ENCODE measurements around the gene MTAP. TPM values are rescaled to one million over a fixed set of nuclear protein-coding genes. Genes with fewer than 3 reads are reported as not detected.

MTAP gene
- total and polyA plus RNA-seq, 2 experiments from 2014 or later: 21.5 to 23.0 TPM

DNA sequence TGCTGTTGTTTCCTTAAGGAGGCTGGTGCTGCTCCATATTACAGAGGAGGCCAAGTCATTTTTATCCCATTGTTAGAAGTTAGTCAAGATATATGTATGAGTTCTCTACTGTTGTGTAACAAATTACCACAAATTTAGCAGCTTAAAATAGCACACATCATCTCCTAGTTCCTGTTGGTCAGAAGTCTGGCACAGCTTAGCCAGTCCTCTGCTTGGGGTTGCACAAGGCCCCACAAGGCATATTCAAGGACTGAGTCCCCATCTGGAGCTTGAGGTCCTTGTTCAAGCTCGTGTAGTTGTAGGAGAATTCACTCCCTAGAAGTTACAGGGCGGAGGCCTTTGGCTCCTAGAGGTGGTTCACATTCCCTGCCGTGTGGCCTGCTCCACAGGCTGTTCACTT is 14.7 kb downstream of the MTAP start:
- H3K27ac ChIP-seq: no peak overlapping the region
- no peaks in the 10 kb centered on the region for H3K9me3 ChIP-seq (ENCODE audit: low read depth)
- TF ChIP-seq, protein P1, sequence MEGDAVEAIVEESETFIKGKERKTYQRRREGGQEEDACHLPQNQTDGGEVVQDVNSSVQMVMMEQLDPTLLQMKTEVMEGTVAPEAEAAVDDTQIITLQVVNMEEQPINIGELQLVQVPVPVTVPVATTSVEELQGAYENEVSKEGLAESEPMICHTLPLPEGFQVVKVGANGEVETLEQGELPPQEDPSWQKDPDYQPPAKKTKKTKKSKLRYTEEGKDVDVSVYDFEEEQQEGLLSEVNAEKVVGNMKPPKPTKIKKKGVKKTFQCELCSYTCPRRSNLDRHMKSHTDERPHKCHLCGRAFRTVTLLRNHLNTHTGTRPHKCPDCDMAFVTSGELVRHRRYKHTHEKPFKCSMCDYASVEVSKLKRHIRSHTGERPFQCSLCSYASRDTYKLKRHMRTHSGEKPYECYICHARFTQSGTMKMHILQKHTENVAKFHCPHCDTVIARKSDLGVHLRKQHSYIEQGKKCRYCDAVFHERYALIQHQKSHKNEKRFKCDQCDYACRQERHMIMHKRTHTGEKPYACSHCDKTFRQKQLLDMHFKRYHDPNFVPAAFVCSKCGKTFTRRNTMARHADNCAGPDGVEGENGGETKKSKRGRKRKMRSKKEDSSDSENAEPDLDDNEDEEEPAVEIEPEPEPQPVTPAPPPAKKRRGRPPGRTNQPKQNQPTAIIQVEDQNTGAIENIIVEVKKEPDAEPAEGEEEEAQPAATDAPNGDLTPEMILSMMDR (IDR thresholded peaks at IDR 0.05; ENCODE audit: low read depth, low read length): no peak
- peaks cover 18% of the 10 kb centered on the region for H3K36me3 ChIP-seq
- no peak overlapping the region for H3K4me3 ChIP-seq
- peak in 1 of 2 donors; percentile 93 for DNase-seq (ENCODE audit: low read depth in 1 of 2, low spot score in 1 of 2)
- no peaks in the 10 kb centered on the region for H3K4me1 ChIP-seq (ENCODE audit: low read depth)
- H3K27me3 ChIP-seq: no peaks in the 10 kb centered on the region

DNA sequence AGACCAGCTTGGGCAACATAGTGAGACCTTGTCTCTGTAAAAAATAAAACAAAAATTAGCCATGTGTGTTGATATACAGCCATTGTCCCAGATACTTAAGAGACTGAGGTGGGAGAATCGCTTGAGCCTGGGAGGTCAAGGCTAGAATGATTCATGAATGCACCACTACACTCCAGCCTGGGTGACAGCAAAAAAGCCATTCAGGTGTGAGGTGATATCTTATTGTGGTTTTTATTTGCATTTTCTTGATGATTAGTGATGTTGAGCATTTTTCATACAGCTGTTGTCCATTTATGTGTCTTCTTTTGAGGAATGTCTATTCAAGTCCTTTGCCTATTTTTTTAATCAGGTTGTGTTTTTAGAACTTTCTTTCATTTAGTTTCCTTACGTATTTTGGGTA is 23.2 kb downstream of the MTAP start:
- H3K4me3 ChIP-seq: no peak overlapping the region
- H3K9me3 ChIP-seq (ENCODE audit: low read depth): no peaks in the 10 kb centered on the region
- H3K27ac ChIP-seq: no peak overlapping the region
- TF ChIP-seq, protein P1 (IDR thresholded peaks at IDR 0.05; ENCODE audit: low read depth, low read length): no peak
- DNase-seq (ENCODE audit: low read depth in 1 of 2, low spot score in 1 of 2): no peak
- H3K4me1 ChIP-seq (ENCODE audit: low read depth): no peaks in the 10 kb centered on the region
- no peaks in the 10 kb centered on the region for H3K27me3 ChIP-seq
- H3K36me3 ChIP-seq: peaks cover 8% of the 10 kb centered on the region

DNA sequence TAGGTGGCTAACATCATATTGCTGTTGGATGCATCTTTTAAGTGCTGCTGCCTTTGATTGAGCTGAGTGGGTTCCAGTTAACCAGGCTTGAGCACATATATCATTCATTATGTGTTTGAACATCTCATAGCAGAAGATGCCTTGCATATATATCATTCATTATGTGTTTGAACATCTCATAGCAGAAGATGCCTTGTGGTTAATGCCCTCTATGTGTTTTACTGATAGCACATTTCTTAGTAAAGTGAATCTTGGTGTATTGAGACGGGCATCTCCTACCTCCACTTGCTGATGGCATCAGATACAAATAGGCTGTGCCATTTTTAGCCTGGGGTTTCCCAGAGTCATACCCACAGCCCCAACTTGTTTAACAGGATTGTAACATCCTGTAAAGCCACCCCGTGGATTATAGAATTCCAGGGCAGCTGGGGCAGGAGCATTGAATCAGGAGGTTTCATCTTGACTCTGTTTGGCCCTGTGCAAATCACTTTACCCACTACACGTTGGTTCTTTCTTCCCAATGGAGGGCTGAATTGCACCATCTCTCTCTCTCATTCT is 26.5 kb downstream of the MTAP start:
- TF ChIP-seq, protein P1 (IDR thresholded peaks at IDR 0.05; ENCODE audit: low read depth, low read length): no peak
- peaks cover 12% of the 10 kb centered on the region for H3K36me3 ChIP-seq
- no peak for DNase-seq (ENCODE audit: low read depth in 1 of 2, low spot score in 1 of 2)
- no peaks in the 10 kb centered on the region for H3K27me3 ChIP-seq
- no peak overlapping the region for H3K27ac ChIP-seq
- no peaks in the 10 kb centered on the region for H3K9me3 ChIP-seq (ENCODE audit: low read depth)
- no peak overlapping the region for H3K4me3 ChIP-seq
- H3K4me1 ChIP-seq (ENCODE audit: low read depth): peaks cover 8% of the 10 kb centered on the region

DNA sequence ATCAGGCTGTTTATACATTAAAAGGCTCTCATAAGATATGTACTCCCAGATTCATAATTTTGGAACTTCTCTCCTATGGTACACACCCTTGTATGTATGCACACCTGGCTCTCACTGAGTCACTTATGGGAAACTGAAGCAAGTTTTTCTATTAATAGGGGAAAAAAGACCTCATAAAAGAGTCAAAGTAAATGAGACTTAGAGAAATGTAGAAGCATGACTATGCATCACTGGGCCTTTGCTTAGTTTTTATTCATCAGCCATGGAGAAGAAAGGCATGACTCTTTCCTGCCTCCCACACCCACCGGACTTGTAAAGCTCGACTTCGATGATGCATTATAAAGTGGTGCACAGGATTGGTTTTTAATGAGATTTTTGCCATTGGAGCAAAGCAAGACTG is 28.2 kb downstream of the MTAP start:
- Histone ChIP-seq H3K36me3 (peaks cover 11% of the 10 kb centered on the region), H3K4me3 (no peak overlapping the region), H3K27me3 (no peaks in the 10 kb centered on the region), H3K27ac (no peak overlapping the region), H3K4me1 (ENCODE audit: low read depth) (peaks cover 8% of the 10 kb centered on the region), H3K9me3 (ENCODE audit: low read depth) (no peaks in the 10 kb centered on the region)
- TF ChIP-seq, protein P1 (IDR thresholded peaks at IDR 0.05; ENCODE audit: low read depth, low read length): no peak
- DNase-seq (ENCODE audit: low read depth in 1 of 2, low spot score in 1 of 2): no peak

DNA sequence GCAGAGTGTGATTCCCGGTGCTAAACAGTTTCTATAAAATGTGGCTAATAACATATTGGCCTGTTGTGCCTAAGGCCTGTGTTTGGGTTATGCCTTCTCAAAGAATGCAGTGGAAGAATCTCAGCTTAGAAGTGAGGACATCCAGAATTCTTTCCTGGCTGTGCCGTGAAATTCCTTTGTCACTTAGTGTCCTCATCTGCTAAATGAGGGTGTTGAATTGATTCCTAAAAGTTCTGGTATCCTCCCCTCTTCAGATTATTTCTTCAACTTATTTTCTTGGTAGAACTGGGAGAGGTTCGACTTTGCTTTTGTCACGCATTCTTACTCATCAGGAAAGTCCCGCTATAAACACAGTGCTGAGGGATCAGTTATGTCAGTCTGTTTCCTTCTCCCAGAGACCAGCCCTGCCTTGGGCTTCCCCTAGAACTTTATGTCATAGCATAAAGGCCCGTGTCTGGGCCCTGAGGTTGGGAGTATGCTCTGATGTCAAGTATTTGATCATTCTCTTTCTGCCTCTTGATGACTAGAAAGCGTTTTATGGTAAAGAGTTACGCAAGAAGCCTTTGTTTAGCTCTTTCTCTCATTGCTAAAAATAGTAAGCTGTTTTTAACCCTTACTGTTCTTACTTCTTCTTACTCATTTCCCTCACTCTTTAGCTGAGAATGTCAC is 29.5 kb downstream of the MTAP start:
- peaks cover 8% of the 10 kb centered on the region for H3K4me1 ChIP-seq (ENCODE audit: low read depth)
- DNase-seq (ENCODE audit: low read depth in 1 of 2, low spot score in 1 of 2): peak in 1 of 2 donors; percentile 78
- H3K27me3 ChIP-seq: no peaks in the 10 kb centered on the region
- peak overlapping the region; percentile 57 for H3K27ac ChIP-seq
- H3K36me3 ChIP-seq: peaks cover 8% of the 10 kb centered on the region
- TF ChIP-seq, protein P1 (IDR thresholded peaks at IDR 0.05; ENCODE audit: low read depth, low read length): no peak
- no peaks in the 10 kb centered on the region for H3K9me3 ChIP-seq (ENCODE audit: low read depth)
- H3K4me3 ChIP-seq: no peak overlapping the region
